CD4-positive, alpha-beta T cell treated with Interleukin-6 at 100 ng/mL for 8 hours (primary cell): ENCODE data around the gene GNG13.

Experiments used
- DNase-seq: peaks from one replicate; pipeline ENCODE4 v3.0.0-alpha.2; 2020; ENCODE audit warnings: mixed read lengths, low spot score

GNG13 gene

DNA sequence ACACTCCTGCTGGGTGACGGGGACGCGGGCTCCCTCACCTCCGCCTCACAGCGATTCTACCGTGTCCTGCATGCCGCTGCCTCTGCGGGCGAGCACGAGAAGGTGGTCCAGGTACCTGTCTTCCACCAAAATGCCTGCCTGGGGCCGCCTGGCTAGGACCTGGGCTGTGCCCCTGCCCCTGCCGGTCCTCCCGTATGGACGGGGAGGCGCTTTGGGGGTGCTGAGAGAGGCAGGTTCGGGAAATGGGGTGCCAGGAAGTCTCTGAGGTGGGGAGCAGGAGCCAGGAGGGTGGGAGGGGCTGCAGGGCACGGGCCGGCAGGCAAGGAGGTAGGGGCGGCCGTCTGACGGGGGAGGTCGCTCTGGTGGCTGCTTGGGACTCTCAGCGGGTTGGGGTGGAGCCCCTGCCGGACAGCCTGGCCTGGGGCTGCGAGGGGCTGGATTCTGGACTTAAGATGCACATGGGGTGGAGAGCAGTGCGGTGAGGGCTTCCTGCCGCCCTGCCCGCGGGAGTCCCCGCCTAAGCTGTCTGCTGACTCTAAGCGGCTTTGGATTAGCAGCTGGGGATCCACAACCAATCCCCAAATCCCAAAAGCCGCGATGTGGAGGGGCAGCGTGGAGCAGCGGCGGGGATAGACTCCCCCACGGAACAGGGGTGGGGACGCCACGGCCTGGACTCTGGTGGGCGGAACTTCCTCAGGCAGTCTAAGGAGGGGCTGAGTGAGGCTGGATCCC is 6.3 kb downstream of the GNG13 start:
- no peak for DNase-seq

DNA sequence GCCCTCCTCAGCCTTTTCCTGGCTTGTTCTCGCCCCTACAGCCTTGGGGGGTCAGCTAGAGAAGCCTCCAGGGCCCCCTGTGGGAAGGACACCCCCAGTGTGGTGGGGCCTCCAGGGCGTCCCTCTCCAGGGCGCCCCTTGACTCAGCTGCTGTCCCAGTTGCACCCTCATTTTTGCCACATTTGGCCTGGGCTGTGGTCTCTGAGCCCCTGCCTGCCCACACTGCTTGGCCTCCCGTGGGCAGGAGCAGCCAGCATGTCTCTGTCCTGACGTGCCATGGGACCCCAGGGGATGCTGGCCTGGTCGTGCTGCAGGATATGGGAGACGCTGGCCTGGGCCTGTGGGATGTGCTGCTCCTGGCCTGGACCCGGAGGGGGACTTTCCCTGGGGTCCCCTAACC is 7.1 kb downstream of the GNG13 start:
- DNase-seq, result no peak

GRCh38 chr16:792221-792995 is 8.1 kb downstream of the GNG13 start:
- DNase-seq, result no peak

GRCh38 chr16:791131-791530 is 9.4 kb downstream of the GNG13 start:
- DNase-seq, result no peak

DNA sequence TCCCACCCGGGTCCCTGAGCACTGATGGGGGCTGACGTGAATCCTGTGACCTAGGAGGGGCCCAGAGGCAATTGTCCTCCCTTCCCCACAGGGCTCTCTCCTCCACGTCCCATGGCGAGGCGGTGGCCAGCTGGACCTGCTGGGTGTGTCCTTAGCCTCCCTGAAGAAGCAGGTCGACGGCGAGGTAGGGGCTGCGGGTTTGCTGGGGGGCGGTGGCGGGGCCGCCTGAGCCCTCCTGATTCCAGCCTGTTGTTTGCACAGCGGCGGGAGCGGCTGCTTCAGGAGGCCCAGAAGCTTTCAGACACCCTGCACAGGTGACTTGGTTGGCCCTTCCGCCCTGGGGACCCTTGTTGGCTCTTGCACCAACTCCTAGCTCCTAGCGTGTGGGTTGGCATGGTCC is 10.4 kb downstream of the GNG13 start:
- DNase-seq, result no peak

DNA sequence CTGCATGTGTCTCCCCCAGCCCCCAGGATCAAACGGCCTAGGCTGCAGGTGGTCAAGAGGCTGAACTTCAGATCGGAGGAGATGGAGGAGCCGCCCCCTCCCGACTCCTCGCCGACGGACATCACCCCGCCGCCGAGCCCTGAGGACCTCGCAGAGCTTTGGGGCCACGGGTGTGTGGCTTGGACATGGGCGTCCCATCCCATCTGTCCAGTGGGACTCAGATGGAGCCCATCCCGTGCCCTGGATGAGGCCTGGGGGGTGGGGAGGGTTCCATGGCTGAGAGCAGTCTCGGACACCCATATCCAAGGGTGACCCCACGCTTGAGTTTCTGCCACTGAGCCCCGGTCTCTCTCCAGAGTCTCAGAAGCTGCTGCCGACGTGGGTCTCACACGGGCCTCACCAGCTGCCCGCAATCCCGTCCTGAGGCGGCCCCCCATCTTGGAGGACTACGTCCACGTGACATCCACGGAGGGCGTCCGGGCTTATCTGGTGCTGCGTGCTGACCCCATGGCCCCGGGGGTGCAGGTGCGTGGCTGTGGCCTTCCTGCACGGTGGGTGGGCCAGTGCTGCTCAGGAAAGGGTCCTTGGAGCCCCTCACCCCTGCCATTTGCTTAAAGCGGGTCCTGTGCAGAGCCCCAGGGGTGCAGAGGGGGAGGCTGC is 11.2 kb downstream of the GNG13 start:
- no peak for DNase-seq

DNA sequence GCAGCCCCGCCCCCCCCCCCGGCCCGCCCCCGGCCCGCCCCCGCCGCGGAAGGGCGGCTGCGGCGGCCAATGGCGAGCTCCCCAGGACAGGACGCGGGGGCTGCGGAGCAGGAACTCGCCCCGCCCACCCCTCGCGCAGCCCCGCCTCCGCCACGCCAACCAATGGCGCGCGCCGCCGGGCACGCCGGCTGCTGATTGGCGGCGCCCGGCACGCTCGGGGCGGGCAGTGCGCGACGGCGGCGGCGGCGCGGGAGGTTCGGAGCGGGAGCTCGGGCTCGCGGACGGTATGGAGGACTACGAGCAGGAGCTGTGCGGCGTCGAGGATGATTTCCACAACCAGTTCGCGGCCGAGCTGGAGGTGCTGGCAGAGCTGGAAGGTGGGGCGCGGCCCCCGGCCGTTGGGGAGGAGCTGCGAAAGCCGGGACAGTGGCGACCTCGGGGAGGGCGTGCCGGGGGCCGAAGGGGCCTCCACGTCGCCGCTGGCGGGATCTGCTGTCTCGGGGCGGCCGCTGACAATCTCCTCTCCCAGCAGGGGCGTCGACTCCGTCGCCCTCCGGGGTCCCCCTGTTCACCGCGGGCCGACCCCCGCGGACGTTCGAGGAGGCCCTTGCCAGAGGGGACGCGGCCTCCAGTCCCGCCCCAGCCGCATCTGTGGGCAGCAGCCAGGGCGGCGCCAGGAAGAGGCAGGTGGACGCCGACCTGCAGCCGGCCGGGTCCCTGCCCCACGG is 12.0 kb downstream of the GNG13 start, which contains the start of gene CHTF18:
Gene CHTF18 (plus strand): TSS at position 222 of the 728 bp plus-strand sequence. CDS start 65 bp downstream, at position 287.
- peak; percentile 94 for DNase-seq

- no peak for DNase-seq
These were observed 12.5 kb downstream of the GNG13 start, which contains the start of gene RPUSD1 for GRCh38 chr16:787978-788398. Gene RPUSD1 (minus strand): TSS chr16:788381. CDS start chr16:787737, 644 bp downstream.

DNA sequence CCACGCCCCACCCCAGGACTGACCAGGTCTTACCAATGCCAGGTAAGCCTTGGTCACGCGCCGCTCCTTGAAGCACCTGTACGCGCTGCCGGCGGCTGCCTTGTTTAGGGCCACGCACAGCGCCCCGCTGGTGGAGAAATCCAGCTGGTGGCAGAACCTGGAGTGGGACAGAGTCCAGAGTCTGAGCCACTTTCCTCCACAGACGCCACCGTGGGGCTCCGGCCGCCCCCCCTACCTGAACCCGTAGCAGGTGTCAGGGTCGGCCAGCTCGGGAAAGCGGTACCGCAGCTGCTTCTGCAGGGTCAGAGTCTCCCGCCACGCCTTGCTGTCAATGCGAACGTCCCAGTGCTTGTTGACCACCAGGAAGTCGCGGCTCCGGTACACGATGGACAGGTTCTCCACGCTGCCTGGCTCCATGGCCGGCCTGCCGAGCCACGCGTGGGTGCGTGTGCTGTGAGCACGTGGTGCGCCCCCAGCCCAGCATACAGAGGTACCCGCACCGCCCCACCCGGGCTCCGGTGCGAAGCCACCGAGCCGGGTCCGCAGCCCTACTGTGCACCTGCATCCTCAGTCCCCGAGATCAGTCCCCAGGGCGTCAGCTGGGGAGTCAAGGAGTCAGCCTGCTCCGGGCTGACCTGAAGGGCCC is 13.1 kb downstream of the GNG13 start:
- no peak for DNase-seq

GRCh38 chr16:785563-786535 is 14.7 kb downstream of the GNG13 start:
- DNase-seq, result peak; percentile 63

DNA sequence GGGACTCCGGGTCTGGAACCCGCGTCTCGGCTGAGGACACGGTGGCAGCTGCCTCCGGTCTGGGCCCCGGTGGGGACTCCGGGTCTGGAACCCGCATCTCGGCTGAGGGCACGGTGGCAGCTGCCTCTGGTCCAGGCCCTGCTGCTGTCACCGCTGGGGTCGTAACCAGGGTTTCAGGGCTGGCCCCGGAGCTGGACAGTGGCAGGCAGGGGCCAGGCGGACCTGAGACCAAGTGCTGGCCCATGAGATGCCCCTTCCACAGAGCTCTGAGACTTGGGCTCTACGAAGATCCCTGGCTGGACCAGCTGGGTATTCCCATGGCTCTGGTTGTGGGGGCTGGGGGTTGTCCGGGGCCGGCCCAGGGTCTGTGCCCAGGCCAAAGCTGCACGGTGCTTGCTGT is 16.1 kb downstream of the GNG13 start:
- no peak for DNase-seq

DNA sequence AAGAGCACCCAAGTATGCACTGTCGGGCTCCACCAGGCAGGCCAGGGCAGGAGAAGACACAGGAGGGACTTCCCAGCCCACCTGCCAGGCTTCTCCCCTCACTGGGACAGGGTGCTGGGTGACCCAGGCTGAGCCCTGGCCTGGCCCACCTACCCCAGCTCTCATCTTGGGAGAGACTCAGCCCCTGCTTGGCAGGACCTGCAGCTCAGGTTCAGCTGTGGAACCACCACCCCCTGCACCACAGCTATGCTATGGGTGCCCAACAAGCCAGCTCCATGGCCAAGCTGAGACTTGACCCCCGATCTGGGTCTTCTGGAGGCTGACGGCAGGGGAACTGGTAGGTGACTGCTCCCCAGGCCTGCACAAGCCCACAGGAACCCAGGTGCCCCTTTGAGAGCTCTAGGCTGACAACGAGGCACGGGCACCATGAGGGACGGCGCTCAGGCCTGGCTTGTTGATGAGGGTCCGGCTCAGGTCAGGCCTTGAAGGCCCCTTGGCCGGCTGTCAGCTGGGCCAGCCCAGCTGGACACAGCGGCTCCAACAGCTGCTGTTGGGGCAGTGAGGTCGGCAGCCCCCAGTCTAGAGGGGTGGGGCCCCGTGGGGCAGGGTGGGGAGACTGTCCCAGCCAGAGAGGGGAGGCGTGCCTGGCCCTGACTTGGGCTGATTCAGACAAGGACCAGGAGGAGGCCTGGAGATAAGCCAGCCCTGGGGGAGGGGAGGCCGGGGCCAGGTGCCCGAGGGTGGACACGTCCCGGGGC is 17.0 kb downstream of the GNG13 start:
- no peak for DNase-seq

DNA sequence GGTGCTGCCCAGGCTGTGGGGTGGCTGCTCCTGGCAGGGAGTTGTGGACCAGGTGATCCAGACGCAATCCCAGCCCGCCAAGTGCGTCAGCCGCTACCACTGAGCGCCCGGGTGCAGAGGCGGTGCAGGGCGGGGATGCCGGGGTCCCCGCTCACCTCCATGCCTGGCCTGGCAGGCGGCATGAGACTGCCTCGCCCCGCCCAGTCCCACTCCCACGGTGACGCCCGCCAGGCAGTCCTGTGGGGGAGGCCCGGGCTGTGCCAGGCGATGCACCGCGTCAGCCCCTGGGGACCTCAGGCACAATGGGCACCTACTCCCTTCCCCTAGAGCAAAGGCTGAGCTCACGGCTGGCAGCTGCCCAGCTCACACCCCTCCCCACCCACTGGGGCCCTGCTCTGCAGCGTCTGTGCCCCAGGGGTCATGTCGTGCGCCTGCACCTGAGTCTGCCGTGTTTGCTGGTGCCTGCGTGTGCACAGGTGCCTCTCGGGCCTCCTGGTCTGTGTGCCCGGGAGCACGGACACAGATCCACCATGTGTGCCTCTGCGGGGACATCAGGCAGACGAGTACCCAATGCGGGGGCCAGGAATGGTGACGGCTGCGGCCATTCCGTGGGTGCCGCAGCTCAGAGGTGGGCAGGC is 17.6 kb downstream of the GNG13 start:
- no peak for DNase-seq

DNA sequence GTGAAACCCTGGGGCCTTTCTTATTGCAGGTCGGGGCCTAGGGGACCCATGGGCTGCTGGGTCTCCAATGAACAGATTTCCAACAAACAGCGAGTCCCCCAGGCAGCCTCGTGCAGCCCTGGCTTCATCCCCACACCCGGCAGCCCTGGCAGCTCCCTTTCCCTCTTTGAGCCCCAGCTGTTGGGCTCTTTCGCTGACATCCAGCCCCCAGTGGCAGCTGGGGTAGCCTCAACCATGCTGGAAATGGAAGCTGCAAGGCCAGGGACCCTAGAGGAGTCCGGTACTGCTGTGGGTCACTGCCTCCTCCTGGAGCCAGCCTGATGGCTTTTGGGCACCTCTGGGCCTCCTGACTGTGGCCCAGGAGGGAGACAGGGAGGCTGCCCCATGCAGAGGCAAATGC is 18.3 kb downstream of the GNG13 start:
- DNase-seq, result no peak

DNA sequence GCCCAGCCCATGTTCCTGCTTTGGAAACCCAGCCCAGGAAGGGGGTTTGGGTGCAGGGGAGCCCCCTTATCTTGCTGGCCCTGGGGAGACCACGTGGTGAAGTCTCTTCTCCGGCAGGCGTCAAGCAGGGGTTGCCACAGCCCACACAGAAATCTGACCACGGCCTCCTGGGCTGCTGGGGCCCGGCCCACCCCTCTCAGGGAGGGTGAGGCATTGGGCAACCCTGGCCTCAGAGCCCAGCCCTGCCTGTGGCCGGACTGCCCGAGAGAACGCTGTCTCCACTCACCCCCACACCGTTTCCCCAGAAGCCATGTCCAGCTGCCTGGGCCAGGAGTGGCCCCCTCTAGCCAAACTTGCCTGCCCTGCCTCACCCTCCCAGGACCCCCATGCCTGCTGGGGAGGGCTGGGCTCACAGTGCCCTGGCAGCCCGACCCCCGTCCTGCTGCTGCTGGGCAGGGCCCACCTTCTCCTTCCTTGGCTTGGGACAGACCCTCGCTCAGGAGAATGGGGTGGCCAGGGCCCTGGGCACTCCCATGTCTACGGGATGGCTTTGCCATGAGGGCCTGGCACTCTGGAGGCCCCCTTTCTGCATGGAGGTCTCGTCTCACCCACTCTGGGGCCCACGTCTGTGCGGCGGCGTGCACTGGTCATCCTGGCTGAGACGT is 19.1 kb downstream of the GNG13 start:
- no peak for DNase-seq

DNA sequence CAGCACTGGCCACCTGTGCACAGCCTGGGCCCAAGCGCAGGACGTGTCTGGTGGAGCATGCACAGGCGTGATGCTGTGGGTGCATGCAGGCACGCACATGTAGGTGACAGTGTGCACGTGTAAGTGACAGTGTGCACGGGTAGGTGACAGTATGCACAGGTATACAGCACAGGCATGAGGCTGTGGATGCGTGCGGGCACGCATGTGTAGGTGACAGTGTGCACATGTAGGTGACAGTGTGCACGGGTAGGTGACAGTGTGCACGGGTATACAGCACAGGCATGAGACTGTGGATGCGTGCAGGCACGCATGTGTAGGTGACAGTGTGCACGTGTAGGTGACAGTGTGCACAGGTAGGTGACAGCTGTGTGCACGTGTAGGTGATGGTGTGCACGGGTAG is 20.2 kb downstream of the GNG13 start:
- no peak for DNase-seq

GRCh38 chr16:779561-779960 is 21.0 kb downstream of the GNG13 start:
- no peak for DNase-seq

- no peak for DNase-seq
These were observed 21.5 kb downstream of the GNG13 start for GRCh38 chr16:778909-779527.
